Uterus (tissue), 4 donors: Measurements from ENCODE around the gene CGNL1. TPM values are rescaled to one million over a fixed set of nuclear protein-coding genes. Genes with fewer than 3 reads are reported as not detected.

Experiments used
- DNase-seq, 2 donors: peaks; one replicate each; pipeline ENCODE4 v3.0.0-alpha.2; 2019 to 2020
- H3K27ac ChIP-seq, 2 donors: fragments of 200-600 bp; sonication (generic); 1 replicate in 1 of 2; 2 replicates in 1 of 2; pipeline ENCODE4 v1.5.1; 2016 to 2018
- H3K27me3 ChIP-seq, 2 donors: fragments of 200-600 bp; sonication (generic); one replicate each; pipeline ENCODE4 v1.5.1; 2018 to 2019; ENCODE audit warnings: control low read depth in 1 of 2
- H3K36me3 ChIP-seq, 2 donors: fragments of 200-600 bp; sonication (generic); one replicate each; pipeline ENCODE4 v1.5.1; 2019; ENCODE audit warnings: control low read depth in 1 of 2
- H3K4me1 ChIP-seq, 2 donors: fragments of 200-600 bp; sonication (generic); one replicate each; pipeline ENCODE4 v1.5.1; 2018 to 2019; ENCODE audit warnings: control low read depth in 1 of 2
- H3K4me3 ChIP-seq, 2 donors: fragments of 200-600 bp; sonication (generic); 1 replicate in 1 of 2; 2 replicates in 1 of 2; pipeline ENCODE4 v1.5.1; 2018 to 2019; ENCODE audit warnings: mild to moderate bottlenecking in 1 of 2
- H3K9me3 ChIP-seq, 2 donors: fragments of 200-600 bp; sonication (generic); one replicate each; pipeline ENCODE4 v1.5.1; 2019; ENCODE audit warnings: control low read depth in 1 of 2
- CTCF ChIP-seq, 4 experiments: fragments of 200-600 bp in 2 of 4; fragments of 450-650 bp in 2 of 4; sonication (generic) in 2 of 4; IDR thresholded peaks; one replicate each; pipeline ENCODE4 v1.5.1; 2016 to 2019; ENCODE audit warnings: antibody characterized with exemption in 4 of 4, mild to moderate bottlenecking in 2 of 4, moderate library complexity in 1 of 4
- POLR2A ChIP-seq, 2 donors: fragments of 450-650 bp; IDR thresholded peaks; one replicate each; pipeline ENCODE4 v1.6.1; 2016; ENCODE audit warnings: antibody characterized with exemption in 2 of 2, mild to moderate bottlenecking in 1 of 2, moderate library complexity in 1 of 2
- intact Hi-C: fragments of 100-400 bp; cut with DNase I; formaldehyde crosslinking; loops from one replicate; pipeline ENCODE4 v1.15.1; 2023; ENCODE audit warnings: low total_unique reads
- total RNA-seq, 4 donors: library from RNA; depleted of rRNA in 3 of 4; stranded (reverse); fragments of >200 nt in 3 of 4; gene quantifications; one replicate each; pipeline versions ENCODE4 v1.1.0 to v1.2.4, GENCODE V29; 2014 to 2023
- donor health status: DM: yes; HTN: yes; CAD: no.

Gene CGNL1
- total RNA-seq, 4 donors from 2014 or later = 15.1 to 74.4 (median 31.7) TPM

- H3K27ac ChIP-seq = peak overlapping the region in 1 of 2 donors; percentile 80
- H3K36me3 ChIP-seq = no peaks in the 10 kb centered on the region
- H3K27me3 ChIP-seq = no peaks in the 10 kb centered on the region
- TF ChIP-seq POLR2A (IDR thresholded peaks at IDR 0.05) (no peak), CTCF (IDR thresholded peaks at IDR 0.05) (no peak)
- DNase-seq = no peak
- H3K9me3 ChIP-seq = no peaks in the 10 kb centered on the region
- H3K4me3 ChIP-seq = no peak overlapping the region
- intact Hi-C loops = no loop called here
- H3K4me1 ChIP-seq = no peaks in the 10 kb centered on the region
Measured at GRCh38 chr15:57552678-57553334, 176.5 kb downstream of the CGNL1 start.

GRCh38 chr15:57553526-57553925, 177.2 kb downstream of the CGNL1 start:
- Histone ChIP-seq H3K4me1 (no peaks in the 10 kb centered on the region), H3K36me3 (no peaks in the 10 kb centered on the region), H3K27ac (no peak overlapping the region), H3K4me3 (no peak overlapping the region), H3K27me3 (no peaks in the 10 kb centered on the region), H3K9me3 (no peaks in the 10 kb centered on the region)
- no peak for DNase-seq
- TF ChIP-seq POLR2A (IDR thresholded peaks at IDR 0.05) (no peak), CTCF (IDR thresholded peaks at IDR 0.05) (no peak)
- intact Hi-C loops = no loop called here

DNA sequence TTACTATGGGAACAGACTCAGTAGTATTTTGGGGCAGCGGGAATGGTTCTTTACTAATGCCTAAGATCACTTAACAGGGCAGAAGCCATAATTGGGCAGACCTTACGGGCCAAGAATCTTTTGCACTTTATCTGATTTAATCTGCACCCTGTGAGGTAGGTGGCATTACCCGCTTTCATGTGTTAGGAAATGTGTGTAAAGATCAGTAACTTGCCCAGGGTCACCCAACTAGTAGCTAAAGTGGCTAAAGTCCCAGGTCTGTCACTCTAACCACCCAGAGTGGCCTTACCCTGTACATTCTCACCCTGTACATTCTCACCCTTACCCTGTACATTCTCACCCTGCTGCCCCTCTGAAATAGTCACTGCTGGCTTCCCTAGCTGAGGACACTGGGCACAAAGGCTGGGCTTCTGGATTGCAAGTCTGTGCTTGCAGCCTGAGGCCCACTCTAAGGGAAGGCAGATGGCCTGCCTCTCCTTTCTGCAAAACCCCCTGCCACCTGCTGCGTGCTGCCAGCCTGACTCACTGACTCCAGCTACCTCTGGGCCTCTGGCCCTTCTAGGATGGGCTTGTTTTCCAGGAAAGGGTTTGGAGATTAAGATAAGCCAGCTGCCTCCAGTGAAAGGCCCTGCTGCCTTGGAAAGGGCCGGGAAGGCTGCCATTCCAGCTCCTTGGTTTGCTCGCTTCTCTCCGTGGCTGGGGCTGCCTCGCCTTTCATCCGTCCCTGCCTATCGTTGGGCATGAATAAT, 177.9 kb downstream of the CGNL1 start:
- Histone ChIP-seq H3K27me3 (no peaks in the 10 kb centered on the region), H3K27ac (peak overlapping the region; percentile 39 to 67), H3K4me3 (no peak overlapping the region), H3K4me1 (no peaks in the 10 kb centered on the region), H3K9me3 (no peaks in the 10 kb centered on the region), H3K36me3 (no peaks in the 10 kb centered on the region)
- DNase-seq = no peak
- intact Hi-C loops = no loop called here
- TF ChIP-seq POLR2A (IDR thresholded peaks at IDR 0.05) = no peak
- TF ChIP-seq CTCF (IDR thresholded peaks at IDR 0.05) = no peak

GRCh38 chr15:57554812-57555179, 178.5 kb downstream of the CGNL1 start:
- H3K4me1 ChIP-seq = no peaks in the 10 kb centered on the region
- no peak for DNase-seq
- no peak overlapping the region for H3K4me3 ChIP-seq
- peak overlapping the region; percentile 39 to 67 for H3K27ac ChIP-seq
- TF ChIP-seq CTCF (IDR thresholded peaks at IDR 0.05) (no peak), POLR2A (IDR thresholded peaks at IDR 0.05) (no peak)
- no peaks in the 10 kb centered on the region for H3K9me3 ChIP-seq
- H3K27me3 ChIP-seq = no peaks in the 10 kb centered on the region
- H3K36me3 ChIP-seq = no peaks in the 10 kb centered on the region
- intact Hi-C loops = loop anchor here (5.0 kb wide), 1 partner anchor 188 kb away; no protein-coding TSS in a partner anchor

DNA sequence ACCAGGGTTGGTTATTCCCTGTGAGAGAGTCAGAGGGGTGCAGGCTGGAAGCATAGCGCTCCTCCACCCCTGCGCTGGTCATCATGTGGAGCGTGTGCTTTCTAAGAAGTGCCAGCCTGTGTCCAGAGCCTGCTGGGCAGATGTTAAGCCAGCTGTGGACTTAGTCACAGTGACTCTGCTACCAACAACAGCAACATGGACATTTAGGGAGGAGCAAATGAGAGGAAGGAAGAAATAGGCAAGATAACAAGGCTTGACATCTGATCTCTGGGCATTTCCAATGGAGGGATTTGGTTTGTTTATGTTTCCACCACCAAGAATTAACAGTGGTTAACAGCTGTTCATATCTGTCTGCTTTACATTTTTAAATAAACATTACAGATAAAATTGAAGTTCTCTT, 179.0 kb downstream of the CGNL1 start:
- no peaks in the 10 kb centered on the region for H3K36me3 ChIP-seq
- no peak overlapping the region for H3K4me3 ChIP-seq
- H3K9me3 ChIP-seq = no peaks in the 10 kb centered on the region
- TF ChIP-seq POLR2A (IDR thresholded peaks at IDR 0.05) = no peak
- TF ChIP-seq CTCF (IDR thresholded peaks at IDR 0.05) = no peak
- H3K27me3 ChIP-seq = no peaks in the 10 kb centered on the region
- intact Hi-C loops = loop anchor here (5.0 kb wide), 1 partner anchor 187 kb away; no protein-coding TSS in a partner anchor
- peak overlapping the region; percentile 39 to 67 for H3K27ac ChIP-seq
- DNase-seq = no peak
- no peaks in the 10 kb centered on the region for H3K4me1 ChIP-seq
